GM12892 (cell line): Measurements from ENCODE around the gene CERS5.

Source experiments
- POLR2A ChIP-seq: IDR thresholded peaks from 2 replicates; pipeline ENCODE4 v1.6.1; 2011; ENCODE audit warnings: low read depth, low read length, control low read depth
- POLR2AphosphoS5 ChIP-seq: IDR thresholded peaks from 2 replicates; pipeline ENCODE4 v1.6.1; 2011; ENCODE audit warnings: low read depth, low read length, control low read depth
- TAF1 ChIP-seq: IDR thresholded peaks from 2 replicates; pipeline ENCODE4 v1.6.1; 2011; ENCODE audit warnings: low read depth, mild to moderate bottlenecking, control low read depth, low read length, borderline replicate concordance

- TF ChIP-seq POLR2A: no peak
- no peak for TF ChIP-seq POLR2AphosphoS5
- no peak for TF ChIP-seq TAF1
Observed at GRCh38 chr12:50085615-50086072, 81.5 kb downstream of the CERS5 start.
